SHP77 treated with DMSO at 0.1 percent for 48 hours (cell line): ENCODE results near the gene ARHGAP28.
A peak's percentile ranks its signal among the peaks of the same experiment; 100 is the strongest.

Experiments
- DNase-seq: peaks from one replicate; lab custom pipeline; 2025; lab: John Stamatoyannopoulos, UW

ARHGAP28 gene

GRCh38 chr18:6729247-6730091, at the start of gene ARHGAP28:
Gene ARHGAP28, plus strand, starts transcription at chr18:6729716. Its CDS starts 106 bp downstream, at chr18:6729822.
- DNase-seq, result no peak

- DNase-seq, result no peak
Observed at GRCh38 chr18:6681331-6681875, 48.1 kb upstream of the ARHGAP28 start.

- DNase-seq, result no peak
Observed at GRCh38 chr18:6682437-6683111, 46.9 kb upstream of the ARHGAP28 start.

GRCh38 chr18:6683112-6683876, 46.2 kb upstream of the ARHGAP28 start:
- peak; percentile 46 for DNase-seq

- DNase-seq, result no peak
Observed at GRCh38 chr18:6687676-6688075, 41.8 kb upstream of the ARHGAP28 start.

- no peak for DNase-seq
Observed at GRCh38 chr18:6708890-6709289, 20.6 kb upstream of the ARHGAP28 start.

- DNase-seq, result no peak
Observed at GRCh38 chr18:6711467-6711866, 18.0 kb upstream of the ARHGAP28 start.

GRCh38 chr18:6712401-6712800, 17.1 kb upstream of the ARHGAP28 start:
- DNase-seq, result no peak

- no peak for DNase-seq
Observed at GRCh38 chr18:6714010-6714409, 15.5 kb upstream of the ARHGAP28 start.

GRCh38 chr18:6718267-6718666, 11.2 kb upstream of the ARHGAP28 start:
- no peak for DNase-seq

GRCh38 chr18:6719098-6719846, 10.2 kb upstream of the ARHGAP28 start:
- DNase-seq, result no peak

GRCh38 chr18:6719910-6720683, 9.4 kb upstream of the ARHGAP28 start:
- no peak for DNase-seq

GRCh38 chr18:6721755-6722154, 7.8 kb upstream of the ARHGAP28 start:
- DNase-seq, result no peak

- no peak for DNase-seq
Observed at GRCh38 chr18:6722690-6723089, 6.8 kb upstream of the ARHGAP28 start.

- no peak for DNase-seq
Observed at GRCh38 chr18:6724331-6724730, 5.2 kb upstream of the ARHGAP28 start.

- DNase-seq, result no peak
Observed at GRCh38 chr18:6728331-6728730, 1.2 kb upstream of the ARHGAP28 start.

GRCh38 chr18:6728809-6729246, 688 bp upstream of the ARHGAP28 start:
- no peak for DNase-seq

- DNase-seq, result no peak
Observed at GRCh38 chr18:6730416-6731221, 1.1 kb downstream of the ARHGAP28 start.

GRCh38 chr18:6731222-6731596, 1.7 kb downstream of the ARHGAP28 start:
- DNase-seq, result no peak

- no peak for DNase-seq
Observed at GRCh38 chr18:6732952-6733351, 3.4 kb downstream of the ARHGAP28 start.
